ENCODE results near the gene MRPS5. TPM values are rescaled to one million over a fixed set of nuclear protein-coding genes. Genes with fewer than 3 reads are reported as not detected.

The MRPS5 gene
- total and polyA plus RNA-seq, 2 experiments from 2014 or later = 73.5 to 116 TPM

- no peaks in the 10 kb centered on the region for H3K36me3 ChIP-seq
- H3K4me3 ChIP-seq = peak overlapping the region; percentile 93
- H3K9me3 ChIP-seq (ENCODE audit: low read depth) = no peaks in the 10 kb centered on the region
- DNase-seq (ENCODE audit: low read depth in 1 of 2, low spot score in 1 of 2) = no peak
- TF ChIP-seq CTCF (IDR thresholded peaks at IDR 0.05; ENCODE audit: low read depth, low read length) = no peak
- H3K4me1 ChIP-seq (ENCODE audit: low read depth) = no peaks in the 10 kb centered on the region
- no peaks in the 10 kb centered on the region for H3K27me3 ChIP-seq
- H3K27ac ChIP-seq = peak overlapping the region; percentile 96
Observed at GRCh38 chr2:95122197-95122551, 566 bp upstream of the MRPS5 start.

GRCh38 chr2:95121093-95121406 lies 558 bp downstream of the MRPS5 start:
- no peak for DNase-seq (ENCODE audit: low read depth in 1 of 2, low spot score in 1 of 2)
- no peak for TF ChIP-seq CTCF (IDR thresholded peaks at IDR 0.05; ENCODE audit: low read depth, low read length)
- H3K4me1 ChIP-seq (ENCODE audit: low read depth) = no peaks in the 10 kb centered on the region
- H3K9me3 ChIP-seq (ENCODE audit: low read depth) = no peaks in the 10 kb centered on the region
- H3K4me3 ChIP-seq = peak overlapping the region; percentile 93
- H3K27me3 ChIP-seq = no peaks in the 10 kb centered on the region
- peaks cover 5% of the 10 kb centered on the region for H3K36me3 ChIP-seq
- peak overlapping the region; percentile 96 for H3K27ac ChIP-seq

GRCh38 chr2:95115418-95115817 lies 6.2 kb downstream of the MRPS5 start:
- no peaks in the 10 kb centered on the region for H3K9me3 ChIP-seq (ENCODE audit: low read depth)
- H3K4me3 ChIP-seq = no peak overlapping the region
- H3K27me3 ChIP-seq = no peaks in the 10 kb centered on the region
- peak; percentile 91 for TF ChIP-seq CTCF (IDR thresholded peaks at IDR 0.05; ENCODE audit: low read depth, low read length)
- no peak overlapping the region for H3K27ac ChIP-seq
- peaks cover 32% of the 10 kb centered on the region for H3K36me3 ChIP-seq
- DNase-seq (ENCODE audit: low read depth in 1 of 2, low spot score in 1 of 2) = peak; percentile 75 to 77
- H3K4me1 ChIP-seq (ENCODE audit: low read depth) = no peaks in the 10 kb centered on the region

- Histone ChIP-seq H3K9me3 (ENCODE audit: low read depth) (no peaks in the 10 kb centered on the region), H3K36me3 (peaks cover 45% of the 10 kb centered on the region), H3K27ac (no peak overlapping the region), H3K4me3 (no peak overlapping the region), H3K4me1 (ENCODE audit: low read depth) (no peaks in the 10 kb centered on the region), H3K27me3 (no peaks in the 10 kb centered on the region)
- peak in 1 of 2 donors; percentile 9 for DNase-seq (ENCODE audit: low read depth in 1 of 2, low spot score in 1 of 2)
- no peak for TF ChIP-seq CTCF (IDR thresholded peaks at IDR 0.05; ENCODE audit: low read depth, low read length)
Observed at GRCh38 chr2:95113464-95113863, 8.1 kb downstream of the MRPS5 start.

GRCh38 chr2:95110395-95110794 lies 11.2 kb downstream of the MRPS5 start:
- no peaks in the 10 kb centered on the region for H3K4me1 ChIP-seq (ENCODE audit: low read depth)
- TF ChIP-seq CTCF (IDR thresholded peaks at IDR 0.05; ENCODE audit: low read depth, low read length) = no peak
- DNase-seq (ENCODE audit: low read depth in 1 of 2, low spot score in 1 of 2) = no peak
- H3K4me3 ChIP-seq = no peak overlapping the region
- H3K36me3 ChIP-seq = peaks cover 63% of the 10 kb centered on the region
- H3K27ac ChIP-seq = no peak overlapping the region
- no peaks in the 10 kb centered on the region for H3K9me3 ChIP-seq (ENCODE audit: low read depth)
- no peaks in the 10 kb centered on the region for H3K27me3 ChIP-seq

GRCh38 chr2:95109260-95109659 lies 12.3 kb downstream of the MRPS5 start:
- H3K9me3 ChIP-seq (ENCODE audit: low read depth) = no peaks in the 10 kb centered on the region
- no peak for TF ChIP-seq CTCF (IDR thresholded peaks at IDR 0.05; ENCODE audit: low read depth, low read length)
- no peak overlapping the region for H3K27ac ChIP-seq
- peaks cover 66% of the 10 kb centered on the region for H3K36me3 ChIP-seq
- no peaks in the 10 kb centered on the region for H3K27me3 ChIP-seq
- DNase-seq (ENCODE audit: low read depth in 1 of 2, low spot score in 1 of 2) = no peak
- no peak overlapping the region for H3K4me3 ChIP-seq
- H3K4me1 ChIP-seq (ENCODE audit: low read depth) = no peaks in the 10 kb centered on the region

Measured in cardiac muscle cell (in vitro differentiated cells and primary cell).